GM12878 (cell line): Measurements from ENCODE around the gene UBAC2. TPM values are rescaled to one million over a fixed set of nuclear protein-coding genes. Genes with fewer than 3 reads are reported as not detected.

Source experiments
- ATAC-seq: fragments of 200-7000 bp; cut with Tn5 transposase; 3 replicates; pipeline ENCODE4 v1.9.1; 2020; ENCODE audit warnings: mild to moderate bottlenecking, moderate library complexity
- BruUV-seq: library from RNA; stranded (reverse); fragments of 400-500 nt; replicated peaks from 2 replicates; lab custom pipeline; 2021; lab: Mats Ljungman, UMichigan
- CTCF ChIA-PET: fragments of 300-600 bp; sonication (Branson Sonifier 250); formaldehyde crosslinking; extraction: SDS; loops from one replicate; lab custom pipeline; 2021; ENCODE audit warnings: inconsistent platforms; lab: Yijun Ruan, JAX
- POLR2A ChIA-PET: fragments of 350-600 bp; formaldehyde crosslinking; extraction: SDS; loops from one replicate; lab custom pipeline; 2021; ENCODE audit warnings: inconsistent platforms; lab: Charles Lee
- RAD21 ChIA-PET: fragments of 300-600 bp; sonication (Branson Sonifier 250); formaldehyde crosslinking; loops from one replicate; lab custom pipeline; 2023; ENCODE audit warnings: antibody characterized with exemption; ENCODE audit not compliant: unreplicated experiment; lab: Charles Lee
- SMC1A ChIA-PET: fragments of 300-600 bp; sonication (Branson Sonifier 250); formaldehyde crosslinking; loops from one replicate; lab custom pipeline; 2023; ENCODE audit not compliant: unreplicated experiment, uncharacterized antibody; lab: Charles Lee
- DNase-seq: peaks from one replicate; pipeline ENCODE4 v3.0.0-alpha.2; 2011; ENCODE audit warnings: low read depth, low spot score
- FAIRE-seq: peaks from 3 replicates; lab custom pipeline; 2011; peaks lifted over from hg19 to GRCh38; lab: Jason Lieb, UNC
- H2AFZ ChIP-seq: 2 replicates; pipeline ENCODE4 v1.6.0; 2011; ENCODE audit warnings: low read depth, low read length, control low read depth; ENCODE audit not compliant: control insufficient read depth
- H3K27ac ChIP-seq: 2 replicates; pipeline ENCODE4 v1.5.1; 2011; ENCODE audit warnings: control low read depth; ENCODE audit not compliant: control insufficient read depth, insufficient read depth
- H3K27me3 ChIP-seq, 2 experiments: replicated peaks in 1 of 2; 2 replicates each; pipeline versions ENCODE4 v1.6.0 to v1.6.1; 2011; ENCODE audit warnings: low read length in 1 of 2; ENCODE audit not compliant: control insufficient read depth in 2 of 2, insufficient read depth in 2 of 2
- H3K36me3 ChIP-seq, 2 experiments: 2 replicates each; pipeline ENCODE4 v1.5.1; 2011; ENCODE audit warnings: low read length in 1 of 2; ENCODE audit not compliant: control insufficient read depth in 2 of 2, insufficient read depth in 2 of 2
- H3K4me1 ChIP-seq: 2 replicates; pipeline ENCODE4 v1.6.1; 2011; ENCODE audit warnings: mild to moderate bottlenecking, low read length, moderate library complexity, mixed read lengths; ENCODE audit not compliant: control insufficient read depth, insufficient read depth
- H3K4me2 ChIP-seq: 2 replicates; pipeline ENCODE4 v1.6.0; 2011; ENCODE audit warnings: control low read depth; ENCODE audit not compliant: control insufficient read depth, insufficient read depth
- H3K4me3 ChIP-seq: fragments of 200-600 bp; sonication (generic); 2 replicates; pipeline ENCODE4 v1.5.1; 2016
- H3K79me2 ChIP-seq: 2 replicates; pipeline ENCODE4 v1.6.0; 2011; ENCODE audit warnings: low read length; ENCODE audit not compliant: control insufficient read depth, insufficient read depth
- H3K9ac ChIP-seq: 2 replicates; pipeline ENCODE4 v1.8.0; 2011; ENCODE audit warnings: low read length, control low read depth, mixed read lengths; ENCODE audit not compliant: control insufficient read depth, insufficient read depth
- H3K9me3 ChIP-seq: replicated peaks from 3 replicates; pipeline ENCODE4 v1.5.1; 2011; ENCODE audit warnings: mild to moderate bottlenecking, low read length; ENCODE audit not compliant: control insufficient read depth, insufficient read depth
- H4K20me1 ChIP-seq: 2 replicates; pipeline ENCODE4 v1.6.0; 2011; ENCODE audit not compliant: control insufficient read depth, insufficient read depth
- CBFB ChIP-seq: IDR thresholded peaks from 2 replicates; pipeline ENCODE4 v1.6.1; 2016; ENCODE audit warnings: antibody characterized with exemption, low read depth
- CBX5 ChIP-seq: sonication (generic); IDR thresholded peaks from 2 replicates; pipeline ENCODE4 v1.6.1; 2016; ENCODE audit warnings: low read depth, moderate library complexity, mild to moderate bottlenecking, inconsistent platforms
- DPF2 ChIP-seq: fragments of 450-650 bp; IDR thresholded peaks from 2 replicates; pipeline ENCODE4 v1.6.1; 2017; ENCODE audit warnings: mild to moderate bottlenecking
- EZH2 ChIP-seq: IDR thresholded peaks from 2 replicates; pipeline ENCODE4 v1.6.1; 2012; ENCODE audit warnings: low read depth, mild to moderate bottlenecking, control low read depth, inconsistent platforms, low read length, borderline replicate concordance; ENCODE audit not compliant: control insufficient read depth
- GATAD2B ChIP-seq: fragments of 450-650 bp; conservative IDR thresholded peaks from 2 replicates; pipeline ENCODE4 v1.6.1; 2017; ENCODE audit warnings: low read depth, mild to moderate bottlenecking, moderate library complexity
- IKZF1 ChIP-seq: fragments of 450-650 bp; conservative IDR thresholded peaks from 2 replicates; pipeline ENCODE4 v1.6.1; 2017; ENCODE audit warnings: antibody characterized with exemption, mild to moderate bottlenecking
- IRF4 ChIP-seq: IDR thresholded peaks from 2 replicates; pipeline ENCODE4 v1.6.1; 2011; ENCODE audit warnings: low read depth, low read length
- MTA3 ChIP-seq: IDR thresholded peaks from 2 replicates; pipeline ENCODE4 v1.6.1; 2012; ENCODE audit warnings: low read length, inconsistent platforms, borderline replicate concordance
- MYB ChIP-seq: fragments of 150-350 bp; IDR thresholded peaks from 2 replicates; pipeline ENCODE4 v1.6.1; 2014; ENCODE audit warnings: mild to moderate bottlenecking, low read depth, low read length, borderline replicate concordance
- NFYA ChIP-seq: IDR thresholded peaks from 2 replicates; pipeline ENCODE4 v1.6.1; 2011; ENCODE audit warnings: low read depth, mild to moderate bottlenecking, low read length, improper control_type of control experiment, borderline replicate concordance
- POU2F2 ChIP-seq: IDR thresholded peaks from 3 replicates; pipeline ENCODE4 v1.6.1; 2011; ENCODE audit warnings: low read depth, mild to moderate bottlenecking, low read length, borderline replicate concordance
- RELA ChIP-seq: fragments of 450-650 bp; IDR thresholded peaks from 2 replicates; pipeline ENCODE4 v1.8.0; 2014; ENCODE audit warnings: borderline replicate concordance; ENCODE audit not compliant: partially characterized antibody
- SIX5 ChIP-seq: IDR thresholded peaks from 2 replicates; pipeline ENCODE4 v1.6.1; 2011; ENCODE audit warnings: mild to moderate bottlenecking, low read depth, low read length, moderate library complexity; ENCODE audit not compliant: severe bottlenecking
- ZSCAN29 ChIP-seq: fragments of 450-650 bp; IDR thresholded peaks from 2 replicates; pipeline ENCODE4 v1.6.1; 2017; ENCODE audit warnings: mild to moderate bottlenecking, moderate library complexity
- ZZZ3 ChIP-seq: IDR thresholded peaks from 2 replicates; pipeline ENCODE4 v1.6.1; 2011; ENCODE audit warnings: low read depth; ENCODE audit not compliant: control insufficient read depth, insufficient read length
- WGBS: methylation state at CpG from one replicate; pipeline ENCODE4 v1.1.6; 2016; ENCODE audit warnings: low lambda C conversion rate; ENCODE audit not compliant: insufficient replicate concordance, insufficient coverage; ENCODE audit errors: missing lambda C conversion rate; 5-methylcytosine and 5-hydroxymethylcytosine counted together
- in situ Hi-C: fragments of 300-500 bp; cut with MboI; formaldehyde crosslinking; loops from 9 replicates; pipeline ENCODE4 v1.14.3; 2018; ENCODE audit warnings: mixed read lengths
- intact Hi-C: fragments of 100-400 bp; cut with micrococcal nuclease; formaldehyde crosslinking; loops from one replicate; pipeline ENCODE4 v1.14.2; 2022; ENCODE audit not compliant: unreplicated experiment
- polyA plus RNA-seq, 11 experiments: library from polyadenylated mRNA; depleted of rRNA in 4 of 11; unstranded in 6 of 11; stranded (reverse) in 5 of 11; fragments of >200 nt; fragmentation: Nextera tagmentation in 4 of 11; fragmentation: Illumina TruSeq in 1 of 11; extraction: Ambion mirVana in 4 of 11; extraction: Trizol in 1 of 11; gene quantifications; 1 replicate in 1 of 11; 2 replicates in 10 of 11; pipeline versions ENCODE4 v1.2.1 to v1.2.3, GENCODE V29; 2011 to 2016; ENCODE audit warnings: inconsistent platforms in 2 of 11, missing spikeins in 2 of 11, low read depth in 1 of 11
- total RNA-seq, 4 experiments: library from RNA; depleted of rRNA in 3 of 4; stranded (reverse); fragments of >200 nt in 3 of 4; fragmentation: Illumina TruSeq in 1 of 4; extraction: Trizol in 1 of 4; gene quantifications; 2 replicates each; pipeline versions ENCODE4 v1.2.1 to v1.2.3, GENCODE V29; 2013 to 2021
- TF ChIP-seq, protein P1 (sequence below): IDR thresholded peaks from 2 replicates; pipeline ENCODE4 v1.6.1; 2012; ENCODE audit warnings: low read depth, low read length, improper control_type of control experiment
- TF ChIP-seq, protein P2 (sequence below): IDR thresholded peaks from 2 replicates; pipeline ENCODE4 v1.6.1; 2012; ENCODE audit warnings: low read depth, low read length, improper control_type of control experiment

Gene UBAC2
- total and polyA plus RNA-seq, 10 of the 15 experiments (the other 5 are each of a cell fraction or from before 2014, with no cell fraction given) = 3.0 to 54.6 (median 17.4) TPM

DNA sequence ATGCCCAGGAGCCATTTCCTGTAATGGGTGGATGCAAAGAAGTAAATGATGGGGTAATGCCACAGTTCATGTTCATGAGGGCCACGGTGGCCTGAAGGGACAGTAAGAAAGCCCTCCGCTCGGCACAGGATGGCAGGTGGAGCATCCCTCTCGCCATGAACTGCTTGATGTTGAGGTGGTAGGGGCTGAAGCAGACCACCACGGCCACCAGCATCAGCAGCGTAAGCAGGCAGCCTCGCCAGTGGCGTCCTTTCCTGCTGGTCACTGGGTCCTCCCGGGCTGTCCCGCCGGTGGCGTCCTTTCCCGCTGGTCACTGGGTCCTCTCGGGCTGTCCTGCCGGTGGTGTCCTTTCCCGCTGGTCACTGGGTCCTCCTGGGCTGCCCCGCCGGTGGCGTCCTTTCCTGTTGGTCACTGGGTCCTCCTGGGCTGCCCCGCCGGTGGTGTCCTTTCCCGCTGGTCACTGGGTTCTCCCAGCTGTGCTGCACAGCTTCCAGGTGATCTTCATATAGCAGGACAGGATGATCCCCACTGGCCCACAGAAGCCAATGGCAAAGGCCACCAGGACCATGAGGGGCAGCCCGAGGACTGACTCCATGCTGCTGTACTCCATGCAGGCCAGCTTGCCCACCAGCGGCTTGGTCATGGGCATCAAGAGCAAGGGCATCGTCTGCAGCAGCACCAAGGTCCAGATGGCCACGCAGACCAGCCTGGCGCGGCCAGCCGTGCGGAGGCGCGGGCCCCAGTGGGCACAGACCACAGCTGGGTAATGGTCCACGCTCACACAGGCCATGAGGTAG is 207.4 kb downstream of the UBAC2 start (continued):
- no peak for TF ChIP-seq DPF2
- no peak for TF ChIP-seq RELA
- no peak for TF ChIP-seq SIX5
- TF ChIP-seq IRF4 = no peak
- no peak for TF ChIP-seq CBFB
- no peak for TF ChIP-seq CBX5
- TF ChIP-seq, protein P1, sequence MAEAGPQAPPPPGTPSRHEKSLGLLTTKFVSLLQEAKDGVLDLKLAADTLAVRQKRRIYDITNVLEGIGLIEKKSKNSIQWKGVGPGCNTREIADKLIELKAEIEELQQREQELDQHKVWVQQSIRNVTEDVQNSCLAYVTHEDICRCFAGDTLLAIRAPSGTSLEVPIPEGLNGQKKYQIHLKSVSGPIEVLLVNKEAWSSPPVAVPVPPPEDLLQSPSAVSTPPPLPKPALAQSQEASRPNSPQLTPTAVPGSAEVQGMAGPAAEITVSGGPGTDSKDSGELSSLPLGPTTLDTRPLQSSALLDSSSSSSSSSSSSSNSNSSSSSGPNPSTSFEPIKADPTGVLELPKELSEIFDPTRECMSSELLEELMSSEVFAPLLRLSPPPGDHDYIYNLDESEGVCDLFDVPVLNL = no peak

DNA sequence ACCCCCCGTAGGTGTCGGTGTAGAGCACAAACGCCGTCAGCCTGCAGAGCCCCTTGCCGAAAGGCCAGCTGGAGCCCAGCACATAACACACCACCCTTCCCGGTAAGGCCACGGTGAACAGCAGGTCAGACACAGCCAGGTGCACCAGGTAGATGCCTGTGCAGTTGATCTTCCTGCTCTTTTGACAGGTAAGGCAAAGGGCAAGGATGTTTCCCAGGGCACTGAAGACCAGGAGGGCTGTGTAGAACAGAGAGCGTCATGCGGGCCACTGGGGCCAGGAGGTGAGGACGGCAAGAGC is 208.0 kb downstream of the UBAC2 start:
- POLR2A ChIA-PET = no interaction called here
- Histone ChIP-seq H3K27ac (no peak overlapping the region), H3K27me3 (no peaks in the 10 kb centered on the region), H2AFZ (no peak overlapping the region), H3K9me3 (peaks cover 9% of the 10 kb centered on the region; the same call in 2 of the 3 replicates), H3K9ac (no peak overlapping the region), H3K36me3 (no peaks in the 10 kb centered on the region), H4K20me1 (no peaks in the 10 kb centered on the region), H3K4me1 (peaks cover 22% of the 10 kb centered on the region), H3K4me3 (no peak overlapping the region), H3K79me2 (no peaks in the 10 kb centered on the region), H3K4me2 (no peak overlapping the region)
- TF ChIP-seq ZZZ3 = no peak
- TF ChIP-seq EZH2 = no peak
- TF ChIP-seq IKZF1 = no peak
- no peak for TF ChIP-seq NFYA
- no peak for TF ChIP-seq ZSCAN29
- TF ChIP-seq, protein P2, sequence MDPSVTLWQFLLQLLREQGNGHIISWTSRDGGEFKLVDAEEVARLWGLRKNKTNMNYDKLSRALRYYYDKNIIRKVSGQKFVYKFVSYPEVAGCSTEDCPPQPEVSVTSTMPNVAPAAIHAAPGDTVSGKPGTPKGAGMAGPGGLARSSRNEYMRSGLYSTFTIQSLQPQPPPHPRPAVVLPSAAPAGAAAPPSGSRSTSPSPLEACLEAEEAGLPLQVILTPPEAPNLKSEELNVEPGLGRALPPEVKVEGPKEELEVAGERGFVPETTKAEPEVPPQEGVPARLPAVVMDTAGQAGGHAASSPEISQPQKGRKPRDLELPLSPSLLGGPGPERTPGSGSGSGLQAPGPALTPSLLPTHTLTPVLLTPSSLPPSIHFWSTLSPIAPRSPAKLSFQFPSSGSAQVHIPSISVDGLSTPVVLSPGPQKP = no peak
- no peak for TF ChIP-seq POU2F2
- TF ChIP-seq MYB = no peak
- no peak for TF ChIP-seq MTA3
- TF ChIP-seq GATAD2B = no peak
- CTCF ChIA-PET = interaction anchor here (1.7 to 5.4 kb wide), 2 partner anchors 21 to 27 kb away, joined by 6 to 36 read pairs; no protein-coding TSS in a partner anchor
- intact Hi-C loops (no loop called here), in situ Hi-C loops (no loop called here)
- WGBS = 97% methylated on average over 10 of the region's 10 CpGs
- FAIRE-seq (no peak), DNase-seq (no peak), ATAC-seq (no peak)
- SMC1A ChIA-PET = interaction anchor here (1.5 to 4.2 kb wide), 2 partner anchors 21 to 42 kb away, joined by 3 to 15 read pairs; no protein-coding TSS in a partner anchor
- RAD21 ChIA-PET = no interaction called here
- no TSS peak for BruUV-seq
